SK-N-SH treated with all-trans-retinoic acid at 6 μM for 48 hours (cell line): ENCODE results near the gene UBA1.

Experiments used
- ATAC-seq: fragments of 200-7000 bp; cut with Tn5 transposase; 3 replicates; pipeline ENCODE4 v1.9.1; 2020; ENCODE audit warnings: mild to moderate bottlenecking, moderate library complexity
- ARNTL ChIP-seq: fragments of 450-650 bp; formaldehyde crosslinking; IDR thresholded peaks from 2 replicates; pipeline ENCODE4 v1.5.0; 2020; ENCODE audit warnings: low read depth, mild to moderate bottlenecking, moderate library complexity, borderline replicate concordance
- BACH2 ChIP-seq: fragments of 250-450 bp; sonication (Bioruptor Pico); IDR thresholded peaks from 2 replicates; pipeline ENCODE4 v1.9.0; 2021; ENCODE audit warnings: mild to moderate bottlenecking, borderline replicate concordance
- CSDC2 ChIP-seq: fragments of 250-450 bp; sonication (Bioruptor Pico); IDR thresholded peaks from 2 replicates; pipeline ENCODE4 v1.5.0; 2020; ENCODE audit warnings: mild to moderate bottlenecking, moderate library complexity
- ESRRG ChIP-seq: fragments of 250-450 bp; sonication (Bioruptor Pico); IDR thresholded peaks from 2 replicates; pipeline ENCODE4 v1.6.1; 2021; ENCODE audit warnings: mild to moderate bottlenecking
- GLIS3 ChIP-seq: fragments of 250-450 bp; sonication (Bioruptor Pico); IDR thresholded peaks from 2 replicates; pipeline ENCODE4 v1.5.0; 2020; ENCODE audit warnings: mild to moderate bottlenecking, moderate library complexity
- ISL1 ChIP-seq: fragments of 250-450 bp; sonication (Bioruptor Pico); IDR thresholded peaks from 2 replicates; pipeline ENCODE4 v2.1.2; 2022; ENCODE audit warnings: mild to moderate bottlenecking, moderate library complexity
- OSR1 ChIP-seq: fragments of 250-450 bp; sonication (Bioruptor Pico); IDR thresholded peaks from 2 replicates; pipeline ENCODE4 v1.8.0; 2022; ENCODE audit warnings: moderate library complexity, mild to moderate bottlenecking, inconsistent platforms
- PPARA ChIP-seq: fragments of 250-450 bp; sonication (Bioruptor Pico); IDR thresholded peaks from 2 replicates; pipeline ENCODE4 v1.5.0; 2020; ENCODE audit warnings: mild to moderate bottlenecking, borderline replicate concordance
- RARB ChIP-seq: fragments of 250-450 bp; sonication (Bioruptor Pico); IDR thresholded peaks from 2 replicates; pipeline ENCODE4 v1.8.0; 2021; ENCODE audit warnings: mild to moderate bottlenecking, moderate library complexity
- TCF4 ChIP-seq: fragments of 250-450 bp; sonication (Bioruptor Pico); IDR thresholded peaks from 2 replicates; pipeline ENCODE4 v1.8.0; 2021; ENCODE audit warnings: mild to moderate bottlenecking, moderate library complexity, borderline replicate concordance
- TOX ChIP-seq: fragments of 250-450 bp; sonication (Bioruptor Pico); IDR thresholded peaks from 2 replicates; pipeline ENCODE4 v1.8.0; 2021; ENCODE audit warnings: mild to moderate bottlenecking, moderate library complexity, borderline replicate concordance
- ZC3H10 ChIP-seq: fragments of 250-450 bp; sonication (Bioruptor Pico); IDR thresholded peaks from 2 replicates; pipeline ENCODE4 v1.5.1; 2021; ENCODE audit warnings: mild to moderate bottlenecking, moderate library complexity
- ZNF565 ChIP-seq: fragments of 450-650 bp; formaldehyde crosslinking; conservative IDR thresholded peaks from 2 replicates; pipeline ENCODE4 v1.5.0; 2020; ENCODE audit warnings: low read depth, mild to moderate bottlenecking, moderate library complexity
- ZNF70 ChIP-seq: fragments of 450-650 bp; formaldehyde crosslinking; IDR thresholded peaks from 2 replicates; pipeline ENCODE4 v1.5.0; 2020; ENCODE audit warnings: mild to moderate bottlenecking, moderate library complexity
- ZNF8 ChIP-seq: fragments of 450-650 bp; formaldehyde crosslinking; IDR thresholded peaks from 2 replicates; pipeline ENCODE4 v1.5.0; 2020; ENCODE audit warnings: mild to moderate bottlenecking, moderate library complexity
- TF ChIP-seq, protein P1 (sequence below): fragments of 250-450 bp; sonication (Bioruptor Pico); IDR thresholded peaks from 2 replicates; pipeline ENCODE4 v1.8.0; 2021; ENCODE audit warnings: low read depth, mild to moderate bottlenecking, moderate library complexity, borderline replicate concordance
- TF ChIP-seq, protein P2 (sequence below): fragments of 250-450 bp; sonication (Bioruptor Pico); IDR thresholded peaks from 2 replicates; pipeline ENCODE4 v1.8.0; 2020; ENCODE audit warnings: mild to moderate bottlenecking, moderate library complexity, borderline replicate concordance
- TF ChIP-seq, protein P3 (sequence below): fragments of 250-450 bp; sonication (Bioruptor Pico); IDR thresholded peaks from 2 replicates; pipeline ENCODE4 v1.5.1; 2020; ENCODE audit warnings: low read depth, mild to moderate bottlenecking, moderate library complexity
- TF ChIP-seq, protein P4 (sequence below): fragments of 250-450 bp; sonication (Bioruptor Pico); IDR thresholded peaks from 2 replicates; pipeline ENCODE4 v1.5.1; 2021; ENCODE audit warnings: mild to moderate bottlenecking, moderate library complexity
- TF ChIP-seq, protein P5 (sequence below): fragments of 250-450 bp; sonication (Bioruptor Pico); IDR thresholded peaks from 2 replicates; pipeline ENCODE4 v1.5.0; 2020; ENCODE audit warnings: mild to moderate bottlenecking, moderate library complexity

UBA1 gene

DNA sequence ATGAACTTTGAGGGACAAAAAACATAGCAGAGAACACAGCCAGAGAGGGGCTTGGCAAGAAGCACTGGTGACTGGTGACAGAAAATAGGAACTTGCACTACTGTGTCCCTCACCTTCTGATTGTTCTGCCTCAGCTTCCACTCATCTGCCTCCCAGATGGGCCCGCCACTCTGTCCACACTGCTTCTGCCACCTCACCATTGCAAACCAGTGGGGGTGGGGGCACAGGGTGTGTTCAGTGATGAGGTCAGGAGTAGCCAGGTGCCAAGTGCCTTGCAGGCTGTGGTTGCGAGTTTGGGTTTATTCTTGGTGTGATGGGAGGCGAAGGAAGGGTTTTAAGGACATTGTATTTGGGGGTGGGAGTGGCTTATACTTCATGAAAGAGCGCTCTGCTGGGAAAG lies 9.1 kb upstream of the UBA1 start (continued):
- TF ChIP-seq BACH2 (CRISPR knock-in tag): no peak
- TF ChIP-seq CSDC2 (CRISPR knock-in tag): no peak
- no peak for TF ChIP-seq ISL1
- TF ChIP-seq, protein P1, sequence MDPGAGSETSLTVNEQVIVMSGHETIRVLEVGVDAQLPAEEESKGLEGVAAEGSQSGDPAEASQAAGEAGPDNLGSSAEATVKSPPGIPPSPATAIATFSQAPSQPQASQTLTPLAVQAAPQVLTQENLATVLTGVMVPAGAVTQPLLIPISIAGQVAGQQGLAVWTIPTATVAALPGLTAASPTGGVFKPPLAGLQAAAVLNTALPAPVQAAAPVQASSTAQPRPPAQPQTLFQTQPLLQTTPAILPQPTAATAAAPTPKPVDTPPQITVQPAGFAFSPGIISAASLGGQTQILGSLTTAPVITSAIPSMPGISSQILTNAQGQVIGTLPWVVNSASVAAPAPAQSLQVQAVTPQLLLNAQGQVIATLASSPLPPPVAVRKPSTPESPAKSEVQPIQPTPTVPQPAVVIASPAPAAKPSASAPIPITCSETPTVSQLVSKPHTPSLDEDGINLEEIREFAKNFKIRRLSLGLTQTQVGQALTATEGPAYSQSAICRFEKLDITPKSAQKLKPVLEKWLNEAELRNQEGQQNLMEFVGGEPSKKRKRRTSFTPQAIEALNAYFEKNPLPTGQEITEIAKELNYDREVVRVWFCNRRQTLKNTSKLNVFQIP: no peak
- TF ChIP-seq TOX (CRISPR knock-in tag): no peak
- TF ChIP-seq ESRRG (CRISPR knock-in tag): no peak
- TF ChIP-seq ZC3H10 (CRISPR knock-in tag): no peak
- no peak for TF ChIP-seq OSR1
- no peak for TF ChIP-seq ZNF70
- no peak for TF ChIP-seq GLIS3 (CRISPR knock-in tag)
- no peak for TF ChIP-seq RARB (CRISPR knock-in tag)
- no peak for TF ChIP-seq ZNF565 (CRISPR knock-in tag)

DNA sequence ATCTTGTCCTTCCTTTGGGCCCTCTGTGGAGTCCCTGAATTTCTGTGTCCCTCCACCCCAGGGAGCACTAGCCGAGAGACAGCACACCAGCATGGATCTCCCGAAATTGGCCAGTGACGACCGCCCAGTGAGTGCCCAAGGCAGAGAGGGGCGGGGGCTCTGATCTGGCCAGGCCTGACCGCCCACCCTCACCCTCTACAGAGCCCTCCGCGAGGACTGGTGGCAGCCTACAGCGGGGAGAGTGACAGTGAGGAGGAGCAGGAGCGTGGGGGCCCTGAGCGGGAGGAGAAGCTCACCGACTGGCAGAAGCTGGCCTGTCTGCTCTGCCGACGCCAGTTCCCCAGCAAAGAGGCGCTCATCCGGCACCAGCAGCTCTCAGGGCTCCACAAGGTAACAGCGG lies 8.4 kb upstream of the UBA1 start:
- no peak for TF ChIP-seq RARB (CRISPR knock-in tag)
- TF ChIP-seq, protein P2, sequence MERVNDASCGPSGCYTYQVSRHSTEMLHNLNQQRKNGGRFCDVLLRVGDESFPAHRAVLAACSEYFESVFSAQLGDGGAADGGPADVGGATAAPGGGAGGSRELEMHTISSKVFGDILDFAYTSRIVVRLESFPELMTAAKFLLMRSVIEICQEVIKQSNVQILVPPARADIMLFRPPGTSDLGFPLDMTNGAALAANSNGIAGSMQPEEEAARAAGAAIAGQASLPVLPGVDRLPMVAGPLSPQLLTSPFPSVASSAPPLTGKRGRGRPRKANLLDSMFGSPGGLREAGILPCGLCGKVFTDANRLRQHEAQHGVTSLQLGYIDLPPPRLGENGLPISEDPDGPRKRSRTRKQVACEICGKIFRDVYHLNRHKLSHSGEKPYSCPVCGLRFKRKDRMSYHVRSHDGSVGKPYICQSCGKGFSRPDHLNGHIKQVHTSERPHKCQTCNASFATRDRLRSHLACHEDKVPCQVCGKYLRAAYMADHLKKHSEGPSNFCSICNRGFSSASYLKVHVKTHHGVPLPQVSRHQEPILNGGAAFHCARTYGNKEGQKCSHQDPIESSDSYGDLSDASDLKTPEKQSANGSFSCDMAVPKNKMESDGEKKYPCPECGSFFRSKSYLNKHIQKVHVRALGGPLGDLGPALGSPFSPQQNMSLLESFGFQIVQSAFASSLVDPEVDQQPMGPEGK (CRISPR knock-in tag): no peak
- TF ChIP-seq, protein P3, sequence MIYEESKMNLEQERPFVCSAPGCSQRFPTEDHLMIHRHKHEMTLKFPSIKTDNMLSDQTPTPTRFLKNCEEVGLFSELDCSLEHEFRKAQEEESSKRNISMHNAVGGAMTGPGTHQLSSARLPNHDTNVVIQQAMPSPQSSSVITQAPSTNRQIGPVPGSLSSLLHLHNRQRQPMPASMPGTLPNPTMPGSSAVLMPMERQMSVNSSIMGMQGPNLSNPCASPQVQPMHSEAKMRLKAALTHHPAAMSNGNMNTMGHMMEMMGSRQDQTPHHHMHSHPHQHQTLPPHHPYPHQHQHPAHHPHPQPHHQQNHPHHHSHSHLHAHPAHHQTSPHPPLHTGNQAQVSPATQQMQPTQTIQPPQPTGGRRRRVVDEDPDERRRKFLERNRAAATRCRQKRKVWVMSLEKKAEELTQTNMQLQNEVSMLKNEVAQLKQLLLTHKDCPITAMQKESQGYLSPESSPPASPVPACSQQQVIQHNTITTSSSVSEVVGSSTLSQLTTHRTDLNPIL (CRISPR knock-in tag): no peak
- no peak for TF ChIP-seq ZC3H10 (CRISPR knock-in tag)
- no peak for TF ChIP-seq PPARA (CRISPR knock-in tag)
- TF ChIP-seq OSR1: no peak
- TF ChIP-seq, protein P4, sequence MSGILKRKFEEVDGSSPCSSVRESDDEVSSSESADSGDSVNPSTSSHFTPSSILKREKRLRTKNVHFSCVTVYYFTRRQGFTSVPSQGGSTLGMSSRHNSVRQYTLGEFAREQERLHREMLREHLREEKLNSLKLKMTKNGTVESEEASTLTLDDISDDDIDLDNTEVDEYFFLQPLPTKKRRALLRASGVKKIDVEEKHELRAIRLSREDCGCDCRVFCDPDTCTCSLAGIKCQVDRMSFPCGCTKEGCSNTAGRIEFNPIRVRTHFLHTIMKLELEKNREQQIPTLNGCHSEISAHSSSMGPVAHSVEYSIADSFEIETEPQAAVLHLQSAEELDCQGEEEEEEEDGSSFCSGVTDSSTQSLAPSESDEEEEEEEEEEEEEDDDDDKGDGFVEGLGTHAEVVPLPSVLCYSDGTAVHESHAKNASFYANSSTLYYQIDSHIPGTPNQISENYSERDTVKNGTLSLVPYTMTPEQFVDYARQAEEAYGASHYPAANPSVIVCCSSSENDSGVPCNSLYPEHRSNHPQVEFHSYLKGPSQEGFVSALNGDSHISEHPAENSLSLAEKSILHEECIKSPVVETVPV: no peak
- no peak for TF ChIP-seq TOX (CRISPR knock-in tag)
- no peak for ATAC-seq

DNA sequence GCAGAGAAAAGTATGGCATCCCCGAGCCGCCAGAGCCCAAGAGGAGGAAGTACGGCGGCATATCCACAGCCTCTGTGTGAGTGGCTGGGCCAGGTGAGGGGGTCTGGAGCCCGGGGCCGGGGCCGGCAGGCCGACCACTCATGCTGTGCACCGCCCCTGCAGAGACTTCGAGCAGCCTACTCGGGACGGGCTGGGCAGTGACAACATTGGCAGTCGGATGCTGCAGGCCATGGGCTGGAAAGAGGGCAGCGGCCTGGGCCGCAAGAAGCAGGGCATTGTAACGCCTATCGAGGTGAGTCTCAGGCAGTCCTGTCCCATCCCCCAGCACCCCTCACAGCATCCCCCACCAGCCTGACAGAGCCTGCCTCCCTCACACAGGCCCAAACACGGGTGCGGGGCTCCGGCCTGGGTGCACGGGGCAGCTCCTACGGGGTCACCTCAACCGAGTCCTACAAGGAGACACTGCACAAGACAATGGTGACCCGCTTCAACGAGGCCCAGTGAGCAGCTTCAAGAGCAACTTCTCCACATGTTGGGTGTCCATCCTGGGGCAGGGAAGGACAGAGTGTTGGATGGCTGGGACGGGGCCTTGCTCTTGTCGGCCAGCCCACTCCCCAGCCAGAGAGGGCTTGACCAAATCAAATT lies 7.4 kb upstream of the UBA1 start:
- ATAC-seq: no peak
- TF ChIP-seq BACH2 (CRISPR knock-in tag) (no peak), TCF4 (CRISPR knock-in tag) (no peak), ZNF70 (no peak), CSDC2 (CRISPR knock-in tag) (no peak), ZNF565 (CRISPR knock-in tag) (no peak), PPARA (CRISPR knock-in tag) (no peak), ESRRG (CRISPR knock-in tag) (no peak), ARNTL (no peak), RARB (CRISPR knock-in tag) (no peak), ZC3H10 (CRISPR knock-in tag) (no peak), ISL1 (no peak), OSR1 (no peak), TOX (CRISPR knock-in tag) (no peak), ZNF8 (no peak)
- TF ChIP-seq, protein P1: no peak
- TF ChIP-seq, protein P3 (CRISPR knock-in tag): no peak
- TF ChIP-seq, protein P5, sequence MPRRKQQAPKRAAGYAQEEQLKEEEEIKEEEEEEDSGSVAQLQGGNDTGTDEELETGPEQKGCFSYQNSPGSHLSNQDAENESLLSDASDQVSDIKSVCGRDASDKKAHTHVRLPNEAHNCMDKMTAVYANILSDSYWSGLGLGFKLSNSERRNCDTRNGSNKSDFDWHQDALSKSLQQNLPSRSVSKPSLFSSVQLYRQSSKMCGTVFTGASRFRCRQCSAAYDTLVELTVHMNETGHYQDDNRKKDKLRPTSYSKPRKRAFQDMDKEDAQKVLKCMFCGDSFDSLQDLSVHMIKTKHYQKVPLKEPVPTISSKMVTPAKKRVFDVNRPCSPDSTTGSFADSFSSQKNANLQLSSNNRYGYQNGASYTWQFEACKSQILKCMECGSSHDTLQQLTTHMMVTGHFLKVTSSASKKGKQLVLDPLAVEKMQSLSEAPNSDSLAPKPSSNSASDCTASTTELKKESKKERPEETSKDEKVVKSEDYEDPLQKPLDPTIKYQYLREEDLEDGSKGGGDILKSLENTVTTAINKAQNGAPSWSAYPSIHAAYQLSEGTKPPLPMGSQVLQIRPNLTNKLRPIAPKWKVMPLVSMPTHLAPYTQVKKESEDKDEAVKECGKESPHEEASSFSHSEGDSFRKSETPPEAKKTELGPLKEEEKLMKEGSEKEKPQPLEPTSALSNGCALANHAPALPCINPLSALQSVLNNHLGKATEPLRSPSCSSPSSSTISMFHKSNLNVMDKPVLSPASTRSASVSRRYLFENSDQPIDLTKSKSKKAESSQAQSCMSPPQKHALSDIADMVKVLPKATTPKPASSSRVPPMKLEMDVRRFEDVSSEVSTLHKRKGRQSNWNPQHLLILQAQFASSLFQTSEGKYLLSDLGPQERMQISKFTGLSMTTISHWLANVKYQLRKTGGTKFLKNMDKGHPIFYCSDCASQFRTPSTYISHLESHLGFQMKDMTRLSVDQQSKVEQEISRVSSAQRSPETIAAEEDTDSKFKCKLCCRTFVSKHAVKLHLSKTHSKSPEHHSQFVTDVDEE (CRISPR knock-in tag): no peak
- TF ChIP-seq, protein P2 (CRISPR knock-in tag): no peak
